ENCODE data around the gene PALD1. TPM values are rescaled to one million over a fixed set of nuclear protein-coding genes. Genes with fewer than 3 reads are reported as not detected.

Gene PALD1
- total RNA-seq, 4 donors from 2014 or later: 6.2 to 12.1 (median 7.7) TPM

DNA sequence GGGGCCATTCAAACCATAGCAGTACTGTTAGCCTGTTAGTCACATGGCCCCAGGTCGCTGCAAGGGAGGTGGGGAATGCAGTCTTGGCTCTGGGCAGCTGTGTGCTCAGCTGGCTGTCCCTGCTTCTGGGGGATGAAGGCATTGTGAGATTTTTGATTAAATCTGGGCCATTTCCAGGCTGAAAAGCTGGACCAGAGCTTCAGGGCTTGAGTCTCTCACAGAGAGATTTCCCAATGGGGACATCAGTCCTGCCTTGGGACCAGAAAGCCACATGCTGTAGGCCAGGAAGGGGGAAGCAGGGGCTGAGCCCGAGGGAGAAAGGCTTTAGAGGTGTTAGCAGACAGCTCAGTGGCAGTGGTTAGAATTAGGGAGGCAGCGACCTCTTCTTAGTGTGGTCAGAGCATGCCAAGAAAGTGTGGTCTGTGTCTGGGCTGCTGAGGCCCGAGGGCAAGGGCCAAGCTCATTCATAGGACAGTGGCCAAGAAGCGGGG lies 33.6 kb downstream of the PALD1 start:
- Histone ChIP-seq H3K27me3 (no peaks in the 10 kb centered on the region), H3K9me3 (no peaks in the 10 kb centered on the region), H3K27ac (no peak overlapping the region), H3K4me1 (peaks cover 41% of the 10 kb centered on the region), H3K4me3 (no peak overlapping the region), H3K36me3 (no peaks in the 10 kb centered on the region)
- WGBS: 65% methylated on average over 5 of the region's 5 CpGs
- TF ChIP-seq POLR2A (IDR thresholded peaks at IDR 0.05): no peak
- TF ChIP-seq, protein P1, sequence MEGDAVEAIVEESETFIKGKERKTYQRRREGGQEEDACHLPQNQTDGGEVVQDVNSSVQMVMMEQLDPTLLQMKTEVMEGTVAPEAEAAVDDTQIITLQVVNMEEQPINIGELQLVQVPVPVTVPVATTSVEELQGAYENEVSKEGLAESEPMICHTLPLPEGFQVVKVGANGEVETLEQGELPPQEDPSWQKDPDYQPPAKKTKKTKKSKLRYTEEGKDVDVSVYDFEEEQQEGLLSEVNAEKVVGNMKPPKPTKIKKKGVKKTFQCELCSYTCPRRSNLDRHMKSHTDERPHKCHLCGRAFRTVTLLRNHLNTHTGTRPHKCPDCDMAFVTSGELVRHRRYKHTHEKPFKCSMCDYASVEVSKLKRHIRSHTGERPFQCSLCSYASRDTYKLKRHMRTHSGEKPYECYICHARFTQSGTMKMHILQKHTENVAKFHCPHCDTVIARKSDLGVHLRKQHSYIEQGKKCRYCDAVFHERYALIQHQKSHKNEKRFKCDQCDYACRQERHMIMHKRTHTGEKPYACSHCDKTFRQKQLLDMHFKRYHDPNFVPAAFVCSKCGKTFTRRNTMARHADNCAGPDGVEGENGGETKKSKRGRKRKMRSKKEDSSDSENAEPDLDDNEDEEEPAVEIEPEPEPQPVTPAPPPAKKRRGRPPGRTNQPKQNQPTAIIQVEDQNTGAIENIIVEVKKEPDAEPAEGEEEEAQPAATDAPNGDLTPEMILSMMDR (IDR thresholded peaks at IDR 0.05): no peak
- no peak for TF ChIP-seq EP300 (IDR thresholded peaks at IDR 0.05)
- no peak for TF ChIP-seq POLR2AphosphoS5 (IDR thresholded peaks at IDR 0.05)
- DNase-seq (ENCODE audit: low spot score in 2 of 2): no peak

DNA sequence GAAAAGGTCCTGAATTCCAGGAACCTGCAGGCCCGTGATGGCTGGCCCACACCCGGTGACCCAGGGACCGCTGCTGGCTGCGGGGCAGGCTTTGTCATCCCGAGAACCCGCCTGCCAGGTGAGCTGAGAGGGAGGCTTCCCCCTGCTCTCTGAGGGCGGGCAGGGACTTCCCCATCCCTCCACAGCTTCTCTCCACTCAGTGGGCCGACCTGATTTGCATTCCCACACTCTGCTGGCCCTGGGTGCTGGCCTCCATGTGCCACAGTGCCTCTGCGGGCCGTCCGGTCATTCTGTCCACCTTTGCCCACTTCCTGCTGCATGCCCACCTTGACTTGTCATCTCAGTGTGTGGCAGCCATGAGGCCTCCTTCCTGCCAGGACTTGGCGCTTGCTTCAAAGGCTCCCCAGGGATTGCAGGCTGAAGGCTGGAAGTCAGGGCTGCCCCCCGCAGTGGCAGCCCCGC lies 35.3 kb downstream of the PALD1 start:
- DNase-seq (ENCODE audit: low spot score in 2 of 2): no peak
- H3K9me3 ChIP-seq: no peaks in the 10 kb centered on the region
- H3K4me1 ChIP-seq: peaks cover 32% of the 10 kb centered on the region
- TF ChIP-seq POLR2AphosphoS5 (IDR thresholded peaks at IDR 0.05) (no peak), EP300 (IDR thresholded peaks at IDR 0.05) (no peak), POLR2A (IDR thresholded peaks at IDR 0.05) (no peak)
- TF ChIP-seq, protein P1 (IDR thresholded peaks at IDR 0.05): no peak
- no peaks in the 10 kb centered on the region for H3K27me3 ChIP-seq
- H3K27ac ChIP-seq: no peak overlapping the region
- no peak overlapping the region for H3K4me3 ChIP-seq
- no peaks in the 10 kb centered on the region for H3K36me3 ChIP-seq
- 65% methylated on average over 14 of the region's 14 CpGs for WGBS

- TF ChIP-seq POLR2AphosphoS5 (IDR thresholded peaks at IDR 0.05) (no peak), EP300 (IDR thresholded peaks at IDR 0.05) (no peak), POLR2A (IDR thresholded peaks at IDR 0.05) (no peak)
- TF ChIP-seq, protein P1 (IDR thresholded peaks at IDR 0.05): no peak
- H3K36me3 ChIP-seq: no peaks in the 10 kb centered on the region
- no peak overlapping the region for H3K4me3 ChIP-seq
- H3K4me1 ChIP-seq: peaks cover 25% of the 10 kb centered on the region
- DNase-seq (ENCODE audit: low spot score in 2 of 2): no peak
- WGBS: 74% methylated on average over 8 of the region's 8 CpGs
- no peaks in the 10 kb centered on the region for H3K9me3 ChIP-seq
- no peaks in the 10 kb centered on the region for H3K27me3 ChIP-seq
- H3K27ac ChIP-seq: no peak overlapping the region
Measured at GRCh38 chr10:70514591-70514990, 36.0 kb downstream of the PALD1 start.

- 86% methylated on average over 8 of the region's 8 CpGs for WGBS
- Histone ChIP-seq H3K4me3 (no peak overlapping the region), H3K27me3 (no peaks in the 10 kb centered on the region), H3K27ac (no peak overlapping the region), H3K9me3 (no peaks in the 10 kb centered on the region), H3K36me3 (no peaks in the 10 kb centered on the region), H3K4me1 (peaks cover 20% of the 10 kb centered on the region)
- DNase-seq (ENCODE audit: low spot score in 2 of 2): no peak
- TF ChIP-seq, protein P1 (IDR thresholded peaks at IDR 0.05): no peak
- TF ChIP-seq EP300 (IDR thresholded peaks at IDR 0.05) (no peak), POLR2A (IDR thresholded peaks at IDR 0.05) (no peak), POLR2AphosphoS5 (IDR thresholded peaks at IDR 0.05) (no peak)
Measured at GRCh38 chr10:70515035-70515667, 36.6 kb downstream of the PALD1 start.

- 89% methylated on average over 5 of the region's 5 CpGs for whole genome bisulfite sequencing
- Histone ChIP-seq H3K36me3 (no peaks in the 10 kb centered on the region), H3K9me3 (no peaks in the 10 kb centered on the region), H3K27ac (no peak overlapping the region), H3K4me1 (peaks cover 4% of the 10 kb centered on the region), H3K4me3 (no peak overlapping the region), H3K27me3 (no peaks in the 10 kb centered on the region)
- no peak for TF ChIP-seq POLR2AphosphoS5 (IDR thresholded peaks at IDR 0.05)
- TF ChIP-seq POLR2A (IDR thresholded peaks at IDR 0.05): no peak
- TF ChIP-seq EP300 (IDR thresholded peaks at IDR 0.05): no peak
- TF ChIP-seq, protein P1 (IDR thresholded peaks at IDR 0.05): no peak
- no peak for DNase-seq (ENCODE audit: low spot score in 2 of 2)
Measured at GRCh38 chr10:70518695-70519094, 40.1 kb downstream of the PALD1 start.

Data from suprapubic skin (tissue), 4 donors.